Dermis microvascular lymphatic vessel endothelial cell (primary cell): ENCODE results near the gene EIF2S3B. TPM values are rescaled to one million over a fixed set of nuclear protein-coding genes. Genes with fewer than 3 reads are reported as not detected.
"Not testable (repeated sequence)": the region's sequence is repeated elsewhere in the genome, so short reads cannot be mapped to it uniquely, and the experiment has no call there.

ENCODE experiments used
- DNase-seq, 2 donors: peaks; one replicate each; pipeline versions ENCODE4 v3.0.0 to v3.0.0-alpha.2; 2010; ENCODE audit warnings: low read depth in 2 of 2
- total RNA-seq: library from RNA; depleted of rRNA; stranded (reverse); fragments of >200 nt; gene quantifications from 2 replicates; pipeline ENCODE4 v1.2.1, GENCODE V29; 2014

EIF2S3B gene
- total RNA-seq = 0.89 and 1.0 TPM in 2 replicates

DNA sequence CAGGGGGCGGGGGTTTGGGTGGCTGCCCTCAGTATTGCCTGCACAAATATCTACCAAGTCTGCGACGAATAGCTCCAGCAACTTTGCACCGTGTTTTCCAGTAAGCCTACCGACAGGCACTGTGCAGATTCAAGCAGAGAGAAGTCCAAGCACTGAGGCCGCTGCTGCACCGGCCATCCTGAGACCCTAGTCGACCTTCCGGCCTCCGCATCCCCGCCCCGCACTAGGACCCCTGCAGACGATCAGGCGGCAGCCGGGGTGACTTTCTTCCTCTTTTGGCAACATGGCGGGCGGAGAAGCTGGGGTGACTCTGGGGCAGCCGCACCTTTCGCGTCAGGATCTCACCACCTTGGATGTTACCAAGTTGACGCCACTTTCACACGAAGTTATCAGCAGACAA lies at the start of gene EIF2S3B:
EIF2S3B (plus strand) TSS at position 271 of the 400 bp plus-strand sequence; CDS start at position 284, 13 bp downstream.
- DNase-seq = no peak

DNA sequence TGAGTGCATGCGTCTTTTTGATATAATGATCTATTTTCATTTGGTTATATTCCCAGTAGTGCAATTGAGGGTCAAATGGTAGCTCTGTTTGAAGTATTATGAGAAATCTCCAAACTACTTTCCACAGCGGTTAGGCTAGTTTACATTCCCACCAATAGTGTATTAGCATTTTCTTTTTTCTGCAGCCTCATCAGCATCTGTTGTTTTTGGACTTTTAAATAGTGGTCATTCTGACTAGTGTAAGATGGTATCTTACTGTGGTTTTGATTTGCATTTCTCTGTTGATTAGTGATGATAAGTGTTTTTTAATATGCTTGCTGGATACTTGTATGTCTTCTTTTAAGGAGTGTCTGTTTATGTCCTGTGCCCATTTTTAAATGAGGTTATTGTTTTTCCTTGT lies 48.8 kb upstream of the EIF2S3B start:
- no peak for DNase-seq

DNA sequence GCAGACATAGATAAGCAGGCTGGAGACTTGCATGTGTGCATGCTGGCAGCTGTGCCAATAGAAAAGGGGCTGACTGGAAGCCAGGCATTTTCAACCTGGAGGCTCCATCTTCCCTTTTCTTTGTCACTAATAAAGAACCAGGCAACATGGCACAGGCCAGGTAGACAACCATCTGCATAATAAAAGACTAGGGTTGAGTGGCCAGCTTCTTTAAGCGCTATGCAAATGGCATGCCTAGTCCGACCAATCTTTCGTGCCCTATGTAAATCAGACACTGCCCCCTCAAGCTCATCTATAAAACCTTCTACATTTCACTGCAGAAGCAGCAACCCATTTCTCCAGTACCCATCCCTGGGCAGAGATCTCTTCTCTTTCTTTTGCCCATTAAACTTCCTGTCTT lies 47.9 kb upstream of the EIF2S3B start:
- DNase-seq = no peak

DNA sequence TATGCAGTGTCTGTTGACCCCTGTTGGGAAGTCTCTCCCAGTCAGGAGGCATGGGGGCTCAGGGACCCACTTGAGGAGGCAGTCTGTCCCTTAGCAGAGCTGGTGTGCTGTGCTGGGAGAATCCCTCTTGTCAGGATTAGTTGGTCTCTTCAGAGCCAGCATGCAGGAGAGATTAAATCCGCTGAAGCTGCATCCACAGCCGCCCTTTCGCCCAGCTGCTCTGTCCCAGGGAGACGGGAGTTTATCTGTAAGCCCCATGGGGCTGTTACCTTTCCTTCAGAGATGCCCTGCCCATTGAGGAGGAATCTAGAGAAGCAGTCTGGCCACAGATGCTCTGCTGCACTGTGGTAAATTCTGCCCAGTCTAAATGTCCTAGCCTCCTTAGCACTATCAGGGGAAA lies 39.4 kb upstream of the EIF2S3B start:
- DNase-seq = no peak

DNA sequence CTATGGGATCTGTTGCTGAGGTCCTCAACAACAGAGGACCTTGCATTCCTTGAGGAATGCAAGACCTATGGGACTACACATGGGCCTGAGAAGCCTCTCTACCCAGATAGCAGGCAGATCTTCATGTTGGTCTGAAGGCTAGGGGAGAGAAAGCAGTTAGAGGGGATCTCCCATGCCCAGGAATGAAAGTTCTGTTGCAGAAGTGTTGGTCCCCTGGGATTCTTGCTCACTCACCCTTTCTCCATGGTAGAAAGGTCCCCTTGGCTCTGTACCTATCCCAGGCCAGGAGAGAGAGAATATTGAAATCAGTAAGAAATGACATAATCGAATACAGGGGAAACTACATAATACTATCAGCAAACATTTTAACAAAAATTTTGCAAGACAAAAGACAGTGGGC lies 36.0 kb upstream of the EIF2S3B start:
- no peak for DNase-seq

DNA sequence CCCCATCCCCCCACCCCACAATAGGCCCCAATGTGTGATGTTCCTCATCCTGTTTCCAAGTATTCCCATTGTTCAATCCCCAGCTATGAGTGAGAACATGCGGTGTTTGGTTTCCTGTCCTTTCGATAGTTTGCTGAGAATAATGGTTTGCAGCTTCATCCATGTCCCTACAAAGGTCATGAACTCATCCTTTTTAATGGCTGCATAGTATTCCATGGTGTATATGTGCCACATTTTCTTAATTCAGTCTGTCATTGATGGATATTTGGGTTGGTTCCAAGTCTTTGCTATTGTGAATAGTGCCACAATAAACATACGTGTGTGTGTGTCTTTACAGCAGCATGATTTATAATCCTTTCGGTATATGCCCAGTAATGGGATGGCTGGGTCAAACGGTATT lies 32.9 kb upstream of the EIF2S3B start:
- not testable (repeated sequence) for DNase-seq

DNA sequence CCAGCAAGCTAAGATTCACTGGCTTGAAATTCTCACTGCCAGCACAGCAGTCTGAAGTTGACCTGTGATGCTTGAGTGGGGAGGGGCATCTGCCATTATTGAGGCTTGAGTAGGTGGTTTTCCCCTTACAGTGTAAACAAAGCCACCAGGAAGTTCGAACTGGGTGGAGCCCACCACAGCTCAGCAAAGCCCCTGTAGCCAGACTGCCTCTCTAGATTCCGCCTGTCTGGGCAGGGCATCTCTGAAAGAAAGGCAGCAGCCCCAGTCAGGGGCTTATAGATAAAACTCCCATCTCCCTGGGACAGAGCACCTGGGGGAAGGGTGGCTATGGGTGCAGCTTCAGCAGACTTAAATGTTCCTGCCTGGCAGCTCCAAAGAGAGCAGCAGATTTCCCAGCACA lies 23.8 kb upstream of the EIF2S3B start:
- DNase-seq = not testable (repeated sequence)

DNA sequence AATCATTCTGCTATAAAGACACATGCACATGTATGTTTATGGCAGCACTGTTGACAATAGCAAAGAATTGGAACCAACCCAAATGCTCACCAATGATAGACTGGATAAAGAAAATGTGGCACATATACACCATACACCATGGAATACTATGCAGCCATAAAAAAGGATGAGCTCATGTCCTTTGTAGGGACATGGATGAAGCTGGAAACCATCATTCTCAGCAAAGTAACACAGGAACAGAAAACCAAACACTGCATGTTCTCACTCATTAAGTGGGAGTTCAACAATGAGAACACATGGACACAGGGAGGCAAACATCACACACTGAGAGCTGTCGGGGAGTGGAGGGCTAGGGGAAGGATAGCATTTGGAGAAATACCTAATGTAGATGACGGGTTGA lies 18.4 kb upstream of the EIF2S3B start:
- not testable (repeated sequence) for DNase-seq

DNA sequence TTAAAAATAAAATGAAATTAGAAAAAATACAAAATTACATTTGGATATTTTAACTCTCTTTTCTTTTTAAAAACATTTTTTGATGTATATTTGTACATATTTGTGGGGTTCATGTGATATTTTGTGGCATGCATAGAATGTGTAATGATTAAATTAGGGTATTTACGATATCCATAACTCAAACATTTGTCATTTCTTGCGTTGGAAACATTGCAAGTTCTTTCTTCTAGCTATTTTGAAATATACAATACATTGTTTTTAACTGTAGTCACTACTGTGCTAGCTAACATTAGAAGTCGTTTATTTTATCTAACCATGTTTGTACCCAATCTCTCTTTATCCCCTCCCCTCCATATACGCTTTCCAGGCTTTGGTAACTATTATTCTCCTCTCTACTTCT lies 13.9 kb upstream of the EIF2S3B start:
- DNase-seq = no peak

DNA sequence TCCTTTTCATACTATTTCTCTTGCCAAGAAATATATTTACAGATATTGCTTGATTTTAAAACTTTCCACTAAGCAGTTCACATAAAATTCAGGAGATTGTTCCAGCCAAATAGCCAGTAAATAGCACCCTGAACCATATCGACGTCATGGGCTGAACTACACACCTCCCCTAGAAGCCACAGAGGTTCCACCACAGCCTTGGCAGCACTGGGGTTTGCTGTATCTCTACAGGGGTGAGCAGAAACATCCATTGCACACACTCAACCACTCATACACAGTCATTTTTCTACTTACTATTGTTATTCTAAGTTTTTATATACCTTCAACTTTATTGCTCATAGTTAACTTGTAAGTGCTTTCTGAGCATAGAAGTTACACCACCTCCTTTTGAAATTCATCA lies 8.1 kb upstream of the EIF2S3B start:
- DNase-seq = no peak

DNA sequence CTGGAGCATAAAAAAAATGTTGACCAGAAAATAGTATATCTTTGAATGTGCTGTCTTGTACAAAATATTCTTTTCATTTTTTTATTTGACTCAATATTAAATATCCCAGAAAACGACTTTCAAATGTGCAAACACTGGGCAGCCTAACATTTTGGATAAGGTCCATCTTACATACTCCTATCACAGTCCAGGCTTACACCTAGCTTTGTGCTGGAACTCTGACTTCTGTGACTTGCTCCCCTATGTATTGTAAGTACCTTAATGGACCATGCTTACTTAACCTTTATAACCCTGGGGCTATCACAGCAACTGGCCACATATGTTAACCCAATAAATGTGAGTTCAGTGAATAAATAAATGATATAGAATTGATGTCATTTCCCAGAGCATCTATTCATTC lies 7.6 kb upstream of the EIF2S3B start:
- no peak for DNase-seq

DNA sequence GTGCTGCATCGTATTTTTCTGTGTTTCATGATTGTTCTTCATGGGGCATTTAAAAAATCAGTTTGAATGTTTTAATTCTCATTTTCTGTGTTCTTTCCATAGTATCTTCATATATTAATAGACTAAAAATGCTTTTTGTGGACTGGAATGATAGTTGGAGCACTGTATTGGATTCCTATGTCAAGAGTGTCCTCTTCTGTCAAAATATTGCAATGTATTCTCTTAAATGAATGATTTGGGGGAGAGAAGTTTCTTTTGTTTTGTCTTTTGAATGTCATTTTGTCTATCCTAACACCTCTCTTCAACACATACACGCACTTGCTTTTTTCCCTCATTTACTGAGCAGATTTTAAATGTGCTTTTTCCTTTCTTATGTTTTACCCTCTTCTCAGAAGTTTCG lies 4.7 kb upstream of the EIF2S3B start:
- peak; percentile 3 to 9 for DNase-seq

DNA sequence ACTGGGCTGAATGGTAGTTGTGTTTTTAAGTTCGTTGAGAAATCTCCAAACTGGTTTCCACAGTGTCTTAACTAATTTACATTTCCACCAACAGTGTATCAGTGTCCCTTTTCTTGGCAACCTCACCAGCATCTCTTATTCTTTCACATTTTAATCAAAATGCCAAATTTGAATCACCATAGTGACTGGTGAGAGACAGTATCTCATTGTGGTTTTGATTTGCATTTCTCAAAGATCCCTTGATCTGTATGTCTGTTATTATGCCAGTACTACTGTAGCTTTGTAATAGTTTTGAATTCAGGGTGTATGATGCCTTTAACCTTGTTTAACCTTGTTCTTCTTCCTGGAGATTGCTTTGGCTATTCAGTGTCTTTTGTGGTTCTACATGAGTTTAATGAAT lies 2.2 kb upstream of the EIF2S3B start:
- no peak for DNase-seq

DNA sequence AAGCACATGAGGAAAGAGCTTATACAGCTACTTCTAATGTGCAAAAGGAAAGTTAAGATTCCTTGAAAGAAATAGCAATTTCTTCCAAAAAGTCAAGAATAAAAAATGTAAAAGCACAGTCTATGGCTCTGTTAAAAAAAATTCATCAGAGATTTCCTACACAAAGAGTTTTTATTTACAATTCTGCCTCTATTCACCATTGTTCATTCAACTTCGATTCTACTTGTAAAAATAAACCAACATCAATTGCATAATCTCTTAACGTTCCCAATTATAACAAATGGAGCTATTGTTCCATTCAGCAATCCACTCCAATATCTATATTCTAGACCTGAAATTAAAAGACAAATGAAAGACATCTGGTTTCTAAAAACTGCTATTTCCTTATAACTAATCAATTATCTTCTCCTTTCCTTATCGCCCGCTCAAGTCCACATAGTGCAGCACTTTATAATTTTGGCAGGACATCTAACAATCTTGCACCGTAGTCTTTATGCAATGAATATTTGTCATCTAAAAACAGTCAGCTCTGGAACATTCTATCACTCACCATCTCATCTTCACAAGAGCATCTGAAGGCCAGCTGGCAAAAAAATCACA lies 6.2 kb downstream of the EIF2S3B start:
- DNase-seq = no peak

DNA sequence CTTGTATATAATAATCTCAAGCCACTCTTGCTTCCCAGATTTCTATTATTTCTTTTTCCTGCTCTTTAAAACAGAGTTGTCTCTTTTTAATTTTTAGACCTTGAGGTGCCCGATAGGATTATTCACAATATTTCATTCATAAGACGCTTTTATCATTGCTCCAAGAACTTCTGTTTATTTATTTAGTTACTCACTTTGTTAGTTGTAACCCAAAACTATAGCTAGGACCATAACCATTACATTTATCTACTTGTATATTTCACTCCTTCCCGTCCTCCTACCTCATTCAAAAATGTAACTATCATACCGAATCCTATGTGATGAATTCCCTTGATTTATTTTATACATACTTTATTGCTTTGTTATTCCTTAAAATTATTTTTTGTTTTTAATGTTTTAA lies 7.1 kb downstream of the EIF2S3B start:
- no peak for DNase-seq

DNA sequence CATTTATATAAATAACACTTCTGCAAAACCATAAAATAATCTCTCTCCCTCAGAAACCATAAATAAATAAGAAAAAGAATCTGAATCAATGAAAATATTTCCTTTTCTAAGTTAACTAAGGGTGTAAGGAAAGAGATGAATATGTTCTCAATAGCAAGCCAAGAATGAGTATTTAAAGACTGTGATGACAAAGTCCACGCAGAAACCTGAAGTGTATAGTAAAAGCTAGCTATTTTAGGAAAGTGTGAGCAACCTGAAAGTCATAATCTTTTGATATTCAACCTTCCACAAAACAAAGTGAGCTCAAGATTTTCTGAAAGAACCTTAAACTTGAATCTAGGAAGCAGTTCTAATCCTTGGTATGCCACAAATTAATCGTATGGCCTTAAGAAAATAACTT lies 15.9 kb downstream of the EIF2S3B start:
- no peak for DNase-seq

DNA sequence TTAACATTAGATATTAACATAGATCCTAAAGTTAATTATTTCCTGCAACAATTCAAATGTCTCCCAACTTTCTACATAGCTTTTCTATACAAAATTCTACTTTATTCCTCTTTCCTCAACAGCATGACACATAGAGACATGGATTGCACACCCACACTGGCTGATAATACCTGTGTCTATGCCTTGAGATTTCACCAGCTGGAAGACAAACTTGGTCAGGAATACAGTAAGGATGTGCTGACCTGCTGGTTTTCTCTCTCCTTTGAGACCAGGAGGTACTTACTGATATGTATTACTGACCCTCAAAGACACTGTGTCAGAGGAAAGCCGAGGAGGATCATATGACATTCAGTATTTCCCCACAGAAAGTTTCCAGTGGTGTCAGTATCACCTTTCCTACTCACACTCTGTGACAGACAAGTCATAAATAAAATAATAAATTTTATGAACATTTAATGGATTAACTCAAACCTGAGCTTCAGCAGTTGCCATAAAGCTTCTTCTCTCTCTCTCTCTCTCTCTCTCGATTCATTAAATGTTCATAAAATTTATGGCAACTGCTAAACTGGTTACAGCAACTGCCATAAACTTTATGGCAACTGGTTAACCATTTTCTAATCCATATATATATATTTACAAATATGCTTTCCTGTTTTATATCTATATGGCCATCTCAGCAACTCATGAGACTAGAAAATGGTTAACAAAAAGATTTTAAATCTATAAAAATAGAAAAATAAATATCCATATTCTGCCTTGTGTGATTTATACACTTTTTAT lies 22.7 kb downstream of the EIF2S3B start:
- no peak for DNase-seq

DNA sequence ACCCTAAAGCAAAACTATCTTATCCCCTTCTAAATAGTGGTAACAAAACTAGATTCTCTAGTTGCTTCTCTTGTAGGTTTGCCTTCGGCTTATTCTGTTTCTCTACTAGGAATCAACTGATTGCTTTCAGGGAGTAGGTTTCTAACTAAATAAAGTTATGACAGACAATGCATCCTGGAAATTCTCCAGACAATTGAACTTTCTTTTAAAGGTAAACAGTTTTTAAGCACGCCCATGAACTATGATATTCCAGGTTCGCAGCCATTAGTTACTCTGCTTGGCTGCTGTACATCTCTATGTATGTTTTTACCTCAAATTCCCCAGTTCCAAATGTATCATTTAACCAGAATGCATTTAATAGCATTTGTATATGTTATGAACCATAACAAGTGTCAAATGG lies 23.9 kb downstream of the EIF2S3B start:
- no peak for DNase-seq

DNA sequence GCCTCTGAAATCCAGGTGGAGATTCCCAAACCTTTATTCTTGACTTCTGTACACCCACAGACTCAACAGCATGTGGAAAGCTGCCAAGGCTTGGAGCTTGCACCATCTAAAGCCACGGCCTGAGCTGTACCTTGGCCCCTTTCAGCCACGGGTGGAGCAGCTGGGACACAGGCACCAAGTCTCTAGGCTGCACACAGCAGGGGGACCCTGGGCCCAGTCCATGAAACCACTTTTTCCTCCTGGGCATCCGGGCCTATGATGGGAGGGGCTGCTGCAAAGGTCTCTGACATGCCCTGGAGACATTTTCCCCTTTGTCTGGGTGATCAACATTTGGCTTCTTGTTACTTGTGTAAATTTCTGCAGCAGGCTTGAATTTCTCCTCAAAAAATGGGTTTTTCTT lies 32.0 kb downstream of the EIF2S3B start:
- DNase-seq = no peak

DNA sequence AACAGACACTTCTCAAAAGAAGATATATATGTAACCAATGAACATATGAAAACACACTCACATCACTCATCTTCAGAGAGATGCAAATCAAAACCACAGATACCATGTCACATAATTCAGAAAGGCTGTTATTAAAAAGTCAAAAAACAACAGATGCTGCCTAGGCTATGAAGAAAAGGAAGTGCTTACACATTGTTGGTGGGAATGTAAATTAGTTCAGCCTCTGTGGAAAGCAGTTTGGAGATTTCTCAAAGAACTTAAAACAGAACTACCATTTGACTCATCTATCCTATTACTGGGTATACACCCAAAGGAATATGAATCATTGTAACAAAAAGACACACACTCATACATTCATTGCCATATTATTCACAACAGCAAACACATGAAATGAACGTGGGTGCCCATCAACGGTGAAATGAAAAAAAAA lies 35.1 kb downstream of the EIF2S3B start:
- peak in 1 of 2 donors; percentile 0 for DNase-seq

DNA sequence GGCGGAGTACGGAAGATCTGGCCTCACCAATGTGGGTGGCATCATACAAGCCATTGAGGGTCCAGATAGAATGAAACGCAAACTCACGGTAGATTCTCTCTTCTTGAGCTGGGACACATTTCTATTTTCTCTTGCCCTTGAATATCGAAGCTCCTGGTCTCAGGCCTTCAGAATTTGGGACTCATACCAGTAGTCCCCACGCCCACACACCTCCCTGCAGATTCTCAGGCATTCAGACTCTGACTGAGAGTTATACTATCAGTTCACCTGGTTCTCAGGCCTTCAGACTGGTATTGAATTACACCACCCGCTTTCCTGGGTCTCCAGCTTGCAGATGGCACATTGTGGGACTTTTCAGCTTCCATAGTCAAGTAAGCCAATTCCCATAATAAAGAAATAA lies 37.8 kb downstream of the EIF2S3B start:
- no peak for DNase-seq

DNA sequence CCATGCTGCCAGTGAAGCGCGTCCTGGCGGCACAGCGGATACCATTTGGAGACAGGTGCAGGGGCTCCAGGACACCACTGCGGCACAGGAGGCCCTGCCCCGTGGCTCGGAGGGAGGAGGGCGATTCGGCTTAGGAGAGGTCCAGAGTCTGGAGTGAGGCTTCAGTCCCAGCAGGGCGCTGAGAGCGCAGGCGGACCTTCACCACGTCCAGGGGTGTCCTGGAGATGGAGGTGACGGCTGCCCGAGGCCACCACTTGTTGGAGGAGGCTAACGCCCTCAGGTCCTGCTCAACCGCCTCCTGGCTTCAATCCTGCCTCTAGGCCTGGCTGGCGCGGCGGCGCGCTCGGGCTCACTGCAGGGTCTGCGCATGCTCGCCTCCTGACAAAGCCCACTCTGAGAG lies 45.7 kb downstream of the EIF2S3B start:
- no peak for DNase-seq

DNA sequence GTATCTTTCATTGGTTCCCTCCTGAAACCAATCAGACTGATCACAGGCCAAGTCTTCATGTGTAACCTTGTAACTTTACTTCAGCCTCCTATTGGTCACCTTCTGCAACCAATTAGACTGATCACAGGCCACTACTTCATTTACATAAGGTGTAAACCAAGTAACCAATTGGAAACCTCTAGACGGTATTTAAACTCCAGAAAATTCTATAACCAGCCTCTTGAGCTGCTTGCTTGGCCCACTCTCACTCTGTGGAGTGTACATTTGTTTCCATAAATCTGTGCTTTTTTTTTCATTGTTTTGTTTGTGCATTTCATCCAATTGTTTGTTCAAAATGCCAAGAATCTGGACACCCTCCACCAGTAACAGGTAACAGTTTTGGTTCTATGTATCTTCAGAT lies 47.5 kb downstream of the EIF2S3B start:
- DNase-seq = no peak
